GM21381 (cell line): ENCODE measurements around the gene TP53I13.
"Not testable (repeated sequence)": the region's sequence is repeated elsewhere in the genome, so short reads cannot be mapped to it uniquely, and the experiment has no call there.

Source experiments
- ATAC-seq: cut with Tn5 transposase; IDR thresholded peaks from one replicate; pipeline ENCODE4 v1.9.1; 2021; ENCODE audit warnings: mild to moderate bottlenecking, moderate library complexity; ENCODE audit not compliant: unreplicated experiment

TP53I13 gene, protein sequence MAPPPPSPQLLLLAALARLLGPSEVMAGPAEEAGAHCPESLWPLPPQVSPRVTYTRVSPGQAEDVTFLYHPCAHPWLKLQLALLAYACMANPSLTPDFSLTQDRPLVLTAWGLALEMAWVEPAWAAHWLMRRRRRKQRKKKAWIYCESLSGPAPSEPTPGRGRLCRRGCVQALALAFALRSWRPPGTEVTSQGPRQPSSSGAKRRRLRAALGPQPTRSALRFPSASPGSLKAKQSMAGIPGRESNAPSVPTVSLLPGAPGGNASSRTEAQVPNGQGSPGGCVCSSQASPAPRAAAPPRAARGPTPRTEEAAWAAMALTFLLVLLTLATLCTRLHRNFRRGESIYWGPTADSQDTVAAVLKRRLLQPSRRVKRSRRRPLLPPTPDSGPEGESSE

DNA sequence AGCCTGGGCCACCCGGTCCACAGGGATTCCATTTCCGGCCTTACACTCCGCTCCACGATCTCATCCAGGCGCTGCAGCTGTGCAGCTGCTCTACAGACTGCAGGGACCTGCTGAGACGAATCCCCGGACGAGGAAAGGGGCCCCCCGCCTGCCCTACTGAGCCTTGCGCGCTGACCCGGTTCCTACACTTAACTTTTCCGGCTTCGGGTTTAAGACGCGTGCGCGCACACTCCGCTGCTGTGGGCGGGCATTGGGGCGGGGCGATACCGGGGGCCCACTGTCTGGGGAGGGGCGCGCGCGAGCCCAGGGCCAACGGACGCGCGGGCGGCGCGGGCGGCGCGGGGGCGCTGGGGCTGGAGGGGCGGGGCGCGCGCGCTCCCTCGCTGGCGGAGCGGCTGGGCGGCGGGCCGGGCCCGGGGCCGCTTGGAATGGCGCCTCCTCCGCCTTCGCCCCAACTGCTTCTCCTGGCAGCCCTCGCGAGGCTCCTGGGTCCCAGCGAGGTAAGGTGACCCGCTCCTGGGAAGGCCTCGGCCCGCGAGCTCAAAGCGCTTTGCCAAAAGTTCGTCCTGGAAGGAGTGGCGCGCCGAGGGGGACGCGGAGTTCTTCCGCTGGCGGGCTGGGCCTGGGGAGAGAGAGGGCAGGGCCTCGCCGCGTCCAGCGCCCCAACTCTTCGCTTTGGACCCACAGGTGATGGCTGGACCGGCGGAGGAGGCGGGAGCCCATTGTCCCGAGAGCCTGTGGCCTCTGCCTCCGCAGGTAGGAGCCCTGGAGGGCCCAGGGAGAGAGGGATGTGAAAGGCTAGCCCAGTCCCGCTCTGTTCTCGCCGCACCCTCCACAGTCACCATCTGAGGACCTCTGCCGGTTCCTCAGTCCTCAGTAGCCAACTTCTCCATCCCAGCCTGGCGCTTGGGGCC lies at the start of gene TP53I13:
TP53I13 (plus strand) TSS at position 371 of the 914 bp plus-strand sequence; CDS start at position 429, 58 bp downstream.
- peak; percentile 46 for ATAC-seq

- no peak for ATAC-seq
Measured at GRCh38 chr17:29524692-29525091, 43.8 kb upstream of the TP53I13 start.

- no peak for ATAC-seq
Measured at GRCh38 chr17:29526322-29526721, 42.2 kb upstream of the TP53I13 start.

- no peak for ATAC-seq
Measured at GRCh38 chr17:29533976-29534375, 34.5 kb upstream of the TP53I13 start.

DNA sequence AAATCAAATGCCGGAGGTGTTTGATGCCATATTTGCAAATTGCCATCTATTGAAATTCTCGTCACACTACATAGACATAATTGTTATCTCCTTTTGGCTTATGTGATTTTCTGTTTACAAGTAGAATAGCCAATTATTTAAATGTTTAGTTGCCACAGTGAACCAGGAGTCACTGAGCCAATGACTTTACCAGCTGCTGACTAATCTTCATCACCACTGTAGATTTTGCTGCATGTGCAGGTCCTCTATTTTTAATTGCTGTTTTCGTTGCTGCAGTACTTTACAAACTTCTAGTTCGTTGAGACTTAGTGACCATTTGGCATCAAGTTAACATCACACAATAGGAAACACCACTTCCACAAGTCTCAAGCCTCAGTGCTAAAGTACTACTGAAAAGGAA lies 24.4 kb upstream of the TP53I13 start:
- no peak for ATAC-seq

DNA sequence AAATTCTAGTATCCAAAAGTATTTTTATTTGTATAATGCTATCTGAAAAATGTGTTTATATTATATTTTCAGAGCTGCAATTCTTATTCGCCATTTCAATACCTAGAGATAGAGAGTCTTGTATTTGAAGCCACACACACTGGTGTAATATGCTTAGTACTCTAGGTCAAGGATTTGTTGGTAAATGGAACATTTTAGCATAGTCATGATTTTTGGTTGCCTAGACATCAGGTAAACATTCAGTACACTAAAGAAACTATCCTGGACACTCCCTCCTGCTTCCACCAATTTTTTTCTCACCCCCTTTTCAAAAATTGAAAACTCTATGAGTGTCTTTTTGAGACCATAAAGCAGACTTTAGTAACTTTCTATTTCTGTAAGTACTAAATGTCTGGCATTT lies 22.4 kb upstream of the TP53I13 start:
- ATAC-seq = no peak

GRCh38 chr17:29546830-29547229 lies 21.7 kb upstream of the TP53I13 start:
- ATAC-seq = no peak

GRCh38 chr17:29549177-29549923 lies 19.2 kb upstream of the TP53I13 start:
- ATAC-seq = no peak

- no peak for ATAC-seq
Measured at GRCh38 chr17:29555840-29556239, 12.7 kb upstream of the TP53I13 start.

- ATAC-seq = no peak
Measured at GRCh38 chr17:29557085-29557738, 11.3 kb upstream of the TP53I13 start.

GRCh38 chr17:29557739-29558116 lies 10.8 kb upstream of the TP53I13 start:
- no peak for ATAC-seq

DNA sequence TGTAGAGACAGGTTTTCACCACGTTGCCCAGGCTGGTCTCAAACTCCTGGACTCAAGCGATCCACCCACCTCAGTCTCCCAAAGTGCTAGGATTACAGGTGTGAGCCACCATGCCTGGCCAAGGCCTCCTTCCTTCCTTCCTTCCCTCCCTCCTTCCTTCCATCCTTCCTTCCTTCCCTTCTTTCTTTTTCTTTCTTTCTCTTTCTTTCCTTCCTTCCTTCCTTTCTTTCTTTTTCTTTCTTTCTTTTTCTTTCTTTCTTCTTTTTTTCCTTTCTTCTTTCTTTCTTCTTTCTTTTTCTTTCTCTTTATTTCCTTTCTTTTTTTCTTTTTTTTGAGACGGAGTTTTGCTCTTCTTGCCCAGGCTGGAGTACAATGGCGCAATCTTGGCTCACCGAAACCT lies 10.4 kb upstream of the TP53I13 start:
- ATAC-seq = not testable (repeated sequence)

DNA sequence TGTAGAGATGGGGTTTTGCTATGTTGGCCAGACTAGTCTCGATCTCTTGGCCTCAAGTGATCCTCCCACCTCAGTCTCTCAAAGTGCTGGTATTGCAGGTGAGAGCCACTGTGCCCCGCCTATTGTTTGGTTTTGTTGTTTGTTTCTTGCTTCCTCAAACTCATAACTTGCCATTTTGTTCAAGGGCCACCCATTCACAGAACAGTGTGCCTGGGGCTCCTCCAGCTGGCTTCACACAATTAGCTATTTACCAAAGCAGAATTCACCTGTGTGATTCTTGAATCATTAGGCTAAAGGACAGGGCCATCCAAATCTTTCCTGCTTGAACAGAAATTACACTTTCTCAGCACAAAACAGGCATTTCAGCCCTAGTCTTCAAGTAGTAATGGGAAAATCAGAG lies 8.9 kb upstream of the TP53I13 start:
- ATAC-seq = no peak

- ATAC-seq = no peak
Measured at GRCh38 chr17:29560316-29560715, 8.2 kb upstream of the TP53I13 start.

DNA sequence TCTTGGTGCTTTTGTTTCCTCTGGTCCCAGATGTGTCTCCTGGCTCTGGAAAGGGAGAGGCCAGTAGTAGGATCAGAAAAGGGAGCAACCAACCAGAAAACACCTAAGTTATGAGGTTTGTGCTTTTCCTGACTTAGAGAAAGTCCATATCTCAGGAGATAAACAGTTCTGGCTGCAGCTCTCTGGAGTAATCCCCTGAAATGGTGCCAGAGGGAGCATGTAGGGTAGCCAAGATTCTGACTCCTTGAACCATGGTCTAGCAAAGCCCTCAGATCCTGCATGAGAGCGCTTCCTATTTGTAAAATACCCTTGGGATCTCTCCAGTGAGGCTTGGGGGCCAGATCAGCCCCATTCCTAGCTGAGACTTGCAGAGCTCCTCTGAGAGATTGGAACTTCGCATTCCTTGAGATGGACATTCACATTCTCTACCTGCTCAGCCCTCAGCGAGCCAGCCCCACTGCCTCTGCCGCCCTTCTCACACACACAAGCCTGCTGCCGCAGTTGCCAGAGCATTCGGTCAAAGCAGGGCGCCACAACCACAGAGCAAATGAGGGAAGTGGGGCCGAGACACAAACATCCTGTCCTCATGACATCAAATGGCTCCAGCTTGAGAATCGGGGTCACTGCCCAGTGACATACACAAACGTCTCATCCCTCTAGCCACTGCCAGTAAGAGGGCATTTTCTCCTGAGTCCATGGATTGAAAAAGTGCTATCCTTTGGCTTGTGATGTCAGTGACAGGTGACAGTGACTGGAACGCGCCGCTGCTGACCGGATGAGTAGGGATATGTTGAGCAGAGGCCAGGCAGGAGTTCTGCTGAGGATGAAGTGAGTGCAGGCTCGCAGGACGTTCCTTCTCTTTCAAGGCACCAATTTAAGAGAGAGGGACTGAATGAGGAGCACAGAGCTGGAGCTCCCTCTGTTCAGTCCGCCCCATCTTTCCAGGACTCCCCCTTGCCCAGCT lies 6.7 kb upstream of the TP53I13 start:
- ATAC-seq = no peak

DNA sequence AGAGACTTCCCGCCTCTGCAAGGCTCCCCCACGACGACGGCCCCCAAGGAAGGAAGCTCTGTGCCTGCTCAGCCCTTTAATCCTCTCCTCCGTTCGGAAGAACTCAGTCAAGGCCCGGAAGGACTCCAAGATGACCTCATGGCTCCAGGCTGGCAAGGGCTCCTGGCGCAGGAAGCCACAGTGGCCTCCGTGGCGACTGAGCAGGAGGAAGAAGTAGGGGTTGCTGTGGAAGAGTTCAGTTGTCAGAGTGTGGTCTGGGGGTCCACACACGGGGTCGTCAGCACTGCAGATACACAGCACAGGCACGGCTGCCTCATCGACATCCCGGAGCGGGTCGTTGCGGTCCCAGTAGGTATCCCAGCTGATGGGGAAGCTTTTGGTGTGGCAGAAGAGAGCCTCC lies 5.9 kb upstream of the TP53I13 start:
- ATAC-seq = no peak

- no peak for ATAC-seq
Measured at GRCh38 chr17:29563816-29564215, 4.7 kb upstream of the TP53I13 start.

DNA sequence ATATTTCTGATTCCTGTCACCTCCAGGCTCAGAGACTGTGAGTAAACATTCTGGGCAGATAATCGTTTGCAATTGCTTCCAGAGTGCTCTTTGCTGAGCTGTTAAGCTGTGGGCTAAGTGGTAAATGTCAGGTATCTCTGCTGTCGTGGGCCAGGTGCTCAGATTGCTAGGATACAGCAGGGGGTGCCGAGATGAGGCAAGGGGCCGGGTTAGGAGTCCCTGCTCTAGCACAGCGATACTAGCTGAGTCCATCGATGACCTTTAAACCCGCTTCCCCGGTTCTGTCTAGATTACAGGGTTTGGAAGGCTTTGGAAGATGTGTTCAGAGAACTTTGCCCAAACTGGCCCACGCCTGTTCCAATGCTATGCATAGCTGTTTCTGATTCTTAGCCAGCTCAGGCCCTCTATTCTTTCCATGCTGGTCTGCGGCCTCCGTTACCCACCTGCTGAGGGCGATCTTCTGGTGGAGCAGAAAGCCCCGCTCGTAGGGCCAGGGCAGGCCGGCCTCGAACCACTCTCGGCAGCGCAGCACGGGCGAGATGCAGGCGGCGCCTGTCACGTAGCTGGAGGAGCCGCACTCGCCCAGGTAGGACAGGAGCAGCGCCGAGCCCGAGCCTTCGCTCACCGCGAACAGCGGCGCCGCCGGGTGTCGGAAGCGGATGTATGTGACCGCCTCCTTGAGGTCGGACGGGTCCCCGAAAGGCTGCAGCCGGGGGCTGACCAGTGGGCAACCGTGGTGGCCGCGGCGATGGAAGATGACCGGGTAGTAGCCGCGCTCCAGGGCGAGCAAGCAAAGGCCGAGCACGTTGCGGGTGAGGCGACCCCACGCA lies 2.6 kb upstream of the TP53I13 start:
- peak; percentile 25 for ATAC-seq
